Gastroesophageal sphincter (tissue), 4 donors: ENCODE data around the gene DACH1. TPM values are rescaled to one million over a fixed set of nuclear protein-coding genes. Genes with fewer than 3 reads are reported as not detected.

Source experiments
- ATAC-seq: fragments of 150-250 bp; one replicate; pipeline ENCODE4 v1.9.1; 2016; ENCODE audit warnings: mild to moderate bottlenecking, moderate library complexity
- H3K27ac ChIP-seq, 4 donors: fragments of 200-600 bp; sonication (generic) in 3 of 4; 1 replicate in 3 of 4; 2 replicates in 1 of 4; pipeline ENCODE4 v1.5.1; 2016 to 2019
- H3K27me3 ChIP-seq: fragments of 200-600 bp; sonication (generic); one replicate; pipeline ENCODE4 v1.5.1; 2019
- H3K36me3 ChIP-seq, 2 donors: fragments of 200-600 bp; sonication (generic); one replicate each; pipeline ENCODE4 v1.5.1; 2019; ENCODE audit warnings: control low read depth in 1 of 2
- H3K4me1 ChIP-seq, 3 donors: fragments of 200-600 bp; sonication (generic); 1 replicate in 2 of 3; 2 replicates in 1 of 3; pipeline ENCODE4 v1.5.1; 2016 to 2019; ENCODE audit warnings: control low read depth in 2 of 3
- H3K4me3 ChIP-seq, 2 donors: fragments of 200-600 bp; sonication (generic); one replicate each; pipeline ENCODE4 v1.5.1; 2019; ENCODE audit warnings: mild to moderate bottlenecking in 1 of 2, moderate library complexity in 1 of 2
- H3K9me3 ChIP-seq, 3 donors: fragments of 200-600 bp; sonication (generic); one replicate each; pipeline ENCODE4 v1.5.1; 2017 to 2019; ENCODE audit warnings: control low read depth in 2 of 3
- CTCF ChIP-seq, 4 experiments: fragments of 200-600 bp in 2 of 4; fragments of 450-650 bp in 2 of 4; sonication (generic) in 1 of 4; IDR thresholded peaks; one replicate each; pipeline ENCODE4 v1.5.1; 2017 to 2019; ENCODE audit warnings: antibody characterized with exemption in 4 of 4, mild to moderate bottlenecking in 2 of 4, moderate library complexity in 2 of 4
- EP300 ChIP-seq: sonication (generic); formaldehyde crosslinking; IDR thresholded peaks from one replicate; pipeline ENCODE4 v1.6.1; 2017; ENCODE audit warnings: antibody characterized with exemption, mild to moderate bottlenecking
- POLR2A ChIP-seq, 2 donors: fragments of 450-650 bp; IDR thresholded peaks; one replicate each; pipeline ENCODE4 v1.6.1; 2017; ENCODE audit warnings: antibody characterized with exemption in 2 of 2, mild to moderate bottlenecking in 2 of 2, moderate library complexity in 1 of 2
- POLR2AphosphoS5 ChIP-seq: sonication (generic); formaldehyde crosslinking; IDR thresholded peaks from one replicate; pipeline ENCODE4 v1.6.1; 2017; ENCODE audit warnings: antibody characterized with exemption
- WGBS, 2 donors: methylation state at CpG; one replicate each; pipeline ENCODE4 v1.1.5; 2018; ENCODE audit warnings: low coverage in 1 of 2; 5-methylcytosine and 5-hydroxymethylcytosine counted together
- total RNA-seq, 4 donors: library from RNA; depleted of rRNA; stranded (reverse); fragments of >200 nt; gene quantifications; one replicate each; pipeline ENCODE4 v1.1.0, GENCODE V29; 2016

The DACH1 gene
- total RNA-seq, 4 donors from 2014 or later = 1.1 to 2.1 (median 1.7) TPM

GRCh38 chr13:71677124-71677523 lies 189.9 kb downstream of the DACH1 start:
- 64 to 75% methylated on average over 1 to 2 of the region's 2 CpGs for WGBS, 2 donors
- Histone ChIP-seq H3K9me3 (no peaks in the 10 kb centered on the region), H3K36me3 (no peaks in the 10 kb centered on the region), H3K4me3 (no peak overlapping the region), H3K4me1 (no peaks in the 10 kb centered on the region), H3K27ac (no peak overlapping the region), H3K27me3 (no peaks in the 10 kb centered on the region)
- no peak for ATAC-seq
- TF ChIP-seq CTCF (IDR thresholded peaks at IDR 0.05) (no peak), POLR2A (IDR thresholded peaks at IDR 0.05) (no peak), POLR2AphosphoS5 (no peak), EP300 (no peak)

GRCh38 chr13:71672512-71672911 lies 194.5 kb downstream of the DACH1 start:
- 41 to 61% methylated on average over 4 of the region's 4 CpGs for WGBS, 2 donors
- no peaks in the 10 kb centered on the region for H3K9me3 ChIP-seq
- H3K27me3 ChIP-seq = no peaks in the 10 kb centered on the region
- H3K36me3 ChIP-seq = no peaks in the 10 kb centered on the region
- H3K4me3 ChIP-seq = no peak overlapping the region
- no peaks in the 10 kb centered on the region for H3K4me1 ChIP-seq
- ATAC-seq = no peak
- no peak overlapping the region for H3K27ac ChIP-seq
- TF ChIP-seq POLR2A (IDR thresholded peaks at IDR 0.05) (no peak), EP300 (no peak), POLR2AphosphoS5 (no peak), CTCF (IDR thresholded peaks at IDR 0.05) (no peak)

GRCh38 chr13:71663431-71663830 lies 203.6 kb downstream of the DACH1 start:
- TF ChIP-seq POLR2A (IDR thresholded peaks at IDR 0.05) (no peak), EP300 (no peak), CTCF (IDR thresholded peaks at IDR 0.05) (no peak), POLR2AphosphoS5 (no peak)
- Histone ChIP-seq H3K4me3 (no peak overlapping the region), H3K9me3 (no peaks in the 10 kb centered on the region), H3K27me3 (no peaks in the 10 kb centered on the region), H3K27ac (no peak overlapping the region), H3K36me3 (no peaks in the 10 kb centered on the region), H3K4me1 (no peaks in the 10 kb centered on the region)
- ATAC-seq = no peak
- 82 to 85% methylated on average over 2 of the region's 2 CpGs for WGBS, 2 donors

GRCh38 chr13:71661921-71662320 lies 205.1 kb downstream of the DACH1 start:
- Histone ChIP-seq H3K36me3 (no peaks in the 10 kb centered on the region), H3K4me3 (no peak overlapping the region), H3K9me3 (no peaks in the 10 kb centered on the region), H3K4me1 (no peaks in the 10 kb centered on the region), H3K27me3 (no peaks in the 10 kb centered on the region), H3K27ac (no peak overlapping the region)
- WGBS, 2 donors = 43 to 50% methylated on average over 3 of the region's 3 CpGs
- no peak for ATAC-seq
- TF ChIP-seq POLR2A (IDR thresholded peaks at IDR 0.05) = no peak
- no peak for TF ChIP-seq EP300
- no peak for TF ChIP-seq CTCF (IDR thresholded peaks at IDR 0.05)
- no peak for TF ChIP-seq POLR2AphosphoS5

GRCh38 chr13:71659404-71659803 lies 207.6 kb downstream of the DACH1 start:
- TF ChIP-seq EP300 (no peak), CTCF (IDR thresholded peaks at IDR 0.05) (no peak), POLR2A (IDR thresholded peaks at IDR 0.05) (no peak), POLR2AphosphoS5 (no peak)
- no peaks in the 10 kb centered on the region for H3K4me1 ChIP-seq
- no peaks in the 10 kb centered on the region for H3K27me3 ChIP-seq
- H3K9me3 ChIP-seq = no peaks in the 10 kb centered on the region
- no peaks in the 10 kb centered on the region for H3K36me3 ChIP-seq
- no peak for ATAC-seq
- no peak overlapping the region for H3K27ac ChIP-seq
- no peak overlapping the region for H3K4me3 ChIP-seq
